ENCODE data around the gene SPCS2. TPM values are rescaled to one million over a fixed set of nuclear protein-coding genes. Genes with fewer than 3 reads are reported as not detected.

SPCS2 gene
- total and polyA plus RNA-seq, 7 donors = 51.1 to 132 (median 78.9) TPM

- Histone ChIP-seq H3K4me1 (peaks cover 48% of the 10 kb centered on the region), H3K4me3 (no peak overlapping the region), H3K36me3 (ENCODE audit: insufficient read depth in 1 of 2, low read depth in 1 of 2) (no peaks in the 10 kb centered on the region), H3K27ac (no peak overlapping the region), H3K27me3 (ENCODE audit: insufficient read depth in 3 of 3, low read length in 2 of 3) (no peaks in the 10 kb centered on the region), H3K9me3 (no peaks in the 10 kb centered on the region)
- TF ChIP-seq, protein P1, sequence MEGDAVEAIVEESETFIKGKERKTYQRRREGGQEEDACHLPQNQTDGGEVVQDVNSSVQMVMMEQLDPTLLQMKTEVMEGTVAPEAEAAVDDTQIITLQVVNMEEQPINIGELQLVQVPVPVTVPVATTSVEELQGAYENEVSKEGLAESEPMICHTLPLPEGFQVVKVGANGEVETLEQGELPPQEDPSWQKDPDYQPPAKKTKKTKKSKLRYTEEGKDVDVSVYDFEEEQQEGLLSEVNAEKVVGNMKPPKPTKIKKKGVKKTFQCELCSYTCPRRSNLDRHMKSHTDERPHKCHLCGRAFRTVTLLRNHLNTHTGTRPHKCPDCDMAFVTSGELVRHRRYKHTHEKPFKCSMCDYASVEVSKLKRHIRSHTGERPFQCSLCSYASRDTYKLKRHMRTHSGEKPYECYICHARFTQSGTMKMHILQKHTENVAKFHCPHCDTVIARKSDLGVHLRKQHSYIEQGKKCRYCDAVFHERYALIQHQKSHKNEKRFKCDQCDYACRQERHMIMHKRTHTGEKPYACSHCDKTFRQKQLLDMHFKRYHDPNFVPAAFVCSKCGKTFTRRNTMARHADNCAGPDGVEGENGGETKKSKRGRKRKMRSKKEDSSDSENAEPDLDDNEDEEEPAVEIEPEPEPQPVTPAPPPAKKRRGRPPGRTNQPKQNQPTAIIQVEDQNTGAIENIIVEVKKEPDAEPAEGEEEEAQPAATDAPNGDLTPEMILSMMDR (IDR thresholded peaks at IDR 0.05) = no peak
- WGBS, 3 donors = 20 to 50% (median 20%) methylated on average over 1 of the region's 1 CpG
- DNase-seq = no peak
- ATAC-seq = peak; percentile 22 to 55 (median 32)
- intact Hi-C loops (cut with DNase I) = loop anchor here (5.0 to 10.0 kb wide), 2 partner anchors 183 to 220 kb away; partner anchors contain the start of gene TPBGL (in 1 of the 2)
These were observed 75.7 kb downstream of the SPCS2 start for GRCh38 chr11:75024764-75025211.

- Histone ChIP-seq H3K4me3 (no peak overlapping the region), H3K4me1 (peaks cover 48% of the 10 kb centered on the region), H3K36me3 (ENCODE audit: insufficient read depth in 1 of 2, low read depth in 1 of 2) (no peaks in the 10 kb centered on the region), H3K27me3 (ENCODE audit: insufficient read depth in 3 of 3, low read length in 2 of 3) (no peaks in the 10 kb centered on the region), H3K9me3 (no peaks in the 10 kb centered on the region), H3K27ac (no peak overlapping the region)
- 91 to 100% (median 98%) methylated on average over 1 of the region's 1 CpG for WGBS, 3 donors
- DNase-seq = no peak
- no peak for ATAC-seq
- TF ChIP-seq, protein P1 (IDR thresholded peaks at IDR 0.05) = no peak
- intact Hi-C loops (cut with DNase I) = loop anchor here (5.0 to 10.0 kb wide), 2 partner anchors 182 to 219 kb away; partner anchors contain the start of gene TPBGL (in 1 of the 2)
These were observed 76.5 kb downstream of the SPCS2 start for GRCh38 chr11:75025561-75025960.

- intact Hi-C loops (cut with DNase I) = loop anchor here (5.0 to 10.0 kb wide), 2 partner anchors 179 to 216 kb away; partner anchors contain the start of gene TPBGL (in 1 of the 2)
- DNase-seq (no peak), ATAC-seq (peak; percentile 7 to 68 (median 43))
- Histone ChIP-seq H3K27ac (peak overlapping the region; percentile 10), H3K4me1 (peaks cover 27% of the 10 kb centered on the region), H3K4me3 (no peak overlapping the region), H3K9me3 (no peaks in the 10 kb centered on the region), H3K36me3 (ENCODE audit: insufficient read depth in 1 of 2, low read depth in 1 of 2) (no peaks in the 10 kb centered on the region), H3K27me3 (ENCODE audit: insufficient read depth in 3 of 3, low read length in 2 of 3) (no peaks in the 10 kb centered on the region)
- TF ChIP-seq, protein P1 (IDR thresholded peaks at IDR 0.05) = no peak
These were observed 79.3 kb downstream of the SPCS2 start for GRCh38 chr11:75028321-75028720.

Other genes with a start within 250 kb of the SPCS2 start
- gene CHRDL2, start 217.8 kb upstream of the SPCS2 start, total RNA-seq = 10 to 100 TPM in 3 of 4 donors, 1 to 10 TPM in 1; 2.2 to 14.1 (median 12.7) TPM
- 1 to 10 TPM in 1 of 3 donors, under 1 TPM in 2; 0.39 to 3.1 (median 0.61) TPM for gene CHRDL2, start 217.8 kb upstream of the SPCS2 start, polyA plus RNA-seq
- 10 to 100 TPM; 14.0 to 15.9 (median 14.8) TPM for gene RNF169, start 200.4 kb upstream of the SPCS2 start, total RNA-seq
- gene RNF169, start 200.4 kb upstream of the SPCS2 start, polyA plus RNA-seq = 1 to 10 TPM; 3.9 to 5.8 (median 5.1) TPM
- gene XRRA1, start 175 bp upstream of the SPCS2 start, total RNA-seq = 10 to 100 TPM in 1 of 4 donors, 1 to 10 TPM in 3; 5.5 to 15.1 (median 7.5) TPM
- 1 to 10 TPM; 3.1 to 9.3 (median 6.9) TPM for gene XRRA1, start 175 bp upstream of the SPCS2 start, polyA plus RNA-seq
- 10 to 100 TPM; 14.0 to 26.7 (median 18.0) TPM for gene NEU3, start 39.7 kb downstream of the SPCS2 start, total RNA-seq
- 1 to 10 TPM; 1.8 to 9.3 (median 4.3) TPM for gene NEU3, start 39.7 kb downstream of the SPCS2 start, polyA plus RNA-seq
- gene OR2AT4, start 147.6 kb downstream of the SPCS2 start, total RNA-seq = not detected
- gene OR2AT4, start 147.6 kb downstream of the SPCS2 start, polyA plus RNA-seq = not detected
- gene SLCO2B1, start 201.8 kb downstream of the SPCS2 start, total RNA-seq = 10 to 100 TPM; 10.7 to 17.7 (median 12.3) TPM
- gene SLCO2B1, start 201.8 kb downstream of the SPCS2 start, polyA plus RNA-seq = 1 to 10 TPM; 1.2 to 5.6 (median 1.7) TPM

Measured in psoas muscle (tissue), 8 donors.